Uterus (tissue), 2 donors: ENCODE results near the gene NBEA.

Source experiments
- CTCF ChIP-seq, 4 experiments: fragments of 200-600 bp in 2 of 4; fragments of 450-650 bp in 2 of 4; sonication (generic) in 2 of 4; IDR thresholded peaks; one replicate each; pipeline ENCODE4 v1.5.1; 2016 to 2019; ENCODE audit warnings: antibody characterized with exemption in 4 of 4, mild to moderate bottlenecking in 2 of 4, moderate library complexity in 1 of 4
- POLR2A ChIP-seq, 2 donors: fragments of 450-650 bp; IDR thresholded peaks; one replicate each; pipeline ENCODE4 v1.6.1; 2016; ENCODE audit warnings: antibody characterized with exemption in 2 of 2, mild to moderate bottlenecking in 1 of 2, moderate library complexity in 1 of 2

GRCh38 chr13:35684432-35684831 is 742.4 kb downstream of the NBEA start:
- TF ChIP-seq CTCF (IDR thresholded peaks at IDR 0.05), result no peak
- no peak for TF ChIP-seq POLR2A (IDR thresholded peaks at IDR 0.05)
